ENCODE measurements around the gene PRR5L. TPM values are rescaled to one million over a fixed set of nuclear protein-coding genes. Genes with fewer than 3 reads are reported as not detected.

The PRR5L gene
- polyA plus RNA-seq, 1 donor (not counting 4 experiments of a cell fraction or from before 2014, with no cell fraction given), result 20.1 TPM

DNA sequence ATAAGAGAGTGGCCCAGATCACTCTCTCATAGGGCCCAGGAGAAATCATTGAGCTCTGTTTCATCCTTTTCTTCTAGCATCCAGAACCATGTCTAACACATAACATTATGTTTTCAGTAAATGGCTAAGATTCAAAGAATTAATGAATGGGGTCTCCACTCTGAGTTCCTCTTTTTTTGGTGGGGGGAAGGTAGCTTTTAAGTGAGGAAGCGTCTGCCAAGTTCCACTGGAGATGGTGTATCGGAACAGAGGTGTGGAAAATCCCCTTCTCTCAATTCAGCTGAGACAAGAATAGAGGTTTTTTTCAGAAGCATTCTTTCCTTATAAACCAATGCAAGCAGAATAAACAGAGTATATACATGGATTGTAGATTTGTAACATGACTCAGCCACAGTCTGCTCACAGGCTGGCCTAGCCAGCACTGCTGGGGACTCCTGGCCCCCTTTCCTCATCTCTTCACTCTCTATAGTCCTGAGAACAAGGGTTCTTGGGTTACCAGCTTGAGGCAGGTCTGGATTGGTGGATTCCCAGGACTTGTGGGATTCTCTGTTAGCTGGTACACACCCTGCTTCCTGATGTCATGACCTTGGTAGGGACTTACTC, 116.8 kb downstream of the PRR5L start:
- Histone ChIP-seq H2AFZ (ENCODE audit: control insufficient read depth, low read length) (no peak overlapping the region), H3K9me3 (ENCODE audit: control insufficient read depth, low read depth, low read length) (no peaks in the 10 kb centered on the region), H3K27me3 (ENCODE audit: control insufficient read depth, extremely low read depth, insufficient read depth, low read length) (no peaks in the 10 kb centered on the region), H4K20me1 (ENCODE audit: control insufficient read depth, extremely low read depth, insufficient read depth, low read length) (no peaks in the 10 kb centered on the region), H3K27ac (ENCODE audit: control insufficient read depth, insufficient read depth, low read length) (no peak overlapping the region), H3K36me3 (ENCODE audit: control insufficient read depth in 2 of 2, extremely low read depth in 1 of 2, insufficient read depth in 2 of 2, low read length in 2 of 2) (peaks cover 2 to 22% of the 10 kb centered on the region in 2 experiments), H3K4me2 (ENCODE audit: control insufficient read depth, extremely low read depth, insufficient read depth, low read depth, low read length) (no peak overlapping the region), H3K79me2 (ENCODE audit: control insufficient read depth, insufficient read depth, low read length) (no peaks in the 10 kb centered on the region), H3K4me1 (ENCODE audit: control insufficient read depth, extremely low read depth, insufficient read depth, low read length) (no peaks in the 10 kb centered on the region), H3K9ac (ENCODE audit: control insufficient read depth, extremely low read depth, insufficient read depth, low read length) (no peak overlapping the region), H3K9me1 (ENCODE audit: control insufficient read depth, extremely low read depth, insufficient read depth, low read length) (peaks cover 2% of the 10 kb centered on the region), H3K4me3 (ENCODE audit: control insufficient read depth in 2 of 3, extremely low read depth in 1 of 3, insufficient read depth in 2 of 3, low read depth in 1 of 3, low read length in 3 of 3) (no peak overlapping the region)
- DNase-seq (ENCODE audit: low read depth, low spot score) (no peak), FAIRE-seq (no peak)
- dilution Hi-C loops (cut with MboI; ENCODE audit: extremely low pct_ligation_motif_present, low sequenced_read_pairs), result no loop called here
- TF ChIP-seq, protein P1, sequence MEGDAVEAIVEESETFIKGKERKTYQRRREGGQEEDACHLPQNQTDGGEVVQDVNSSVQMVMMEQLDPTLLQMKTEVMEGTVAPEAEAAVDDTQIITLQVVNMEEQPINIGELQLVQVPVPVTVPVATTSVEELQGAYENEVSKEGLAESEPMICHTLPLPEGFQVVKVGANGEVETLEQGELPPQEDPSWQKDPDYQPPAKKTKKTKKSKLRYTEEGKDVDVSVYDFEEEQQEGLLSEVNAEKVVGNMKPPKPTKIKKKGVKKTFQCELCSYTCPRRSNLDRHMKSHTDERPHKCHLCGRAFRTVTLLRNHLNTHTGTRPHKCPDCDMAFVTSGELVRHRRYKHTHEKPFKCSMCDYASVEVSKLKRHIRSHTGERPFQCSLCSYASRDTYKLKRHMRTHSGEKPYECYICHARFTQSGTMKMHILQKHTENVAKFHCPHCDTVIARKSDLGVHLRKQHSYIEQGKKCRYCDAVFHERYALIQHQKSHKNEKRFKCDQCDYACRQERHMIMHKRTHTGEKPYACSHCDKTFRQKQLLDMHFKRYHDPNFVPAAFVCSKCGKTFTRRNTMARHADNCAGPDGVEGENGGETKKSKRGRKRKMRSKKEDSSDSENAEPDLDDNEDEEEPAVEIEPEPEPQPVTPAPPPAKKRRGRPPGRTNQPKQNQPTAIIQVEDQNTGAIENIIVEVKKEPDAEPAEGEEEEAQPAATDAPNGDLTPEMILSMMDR (optimal IDR thresholded peaks at IDR 0.05 in 1 of 3, IDR thresholded peaks at IDR 0.05 in 1 of 3, conservative IDR thresholded peaks at IDR 0.05 in 1 of 3; ENCODE audit: extremely low read depth in 1 of 3, insufficient read depth in 2 of 3, low read length in 3 of 3), result no peak
- TF ChIP-seq EZH2 (IDR thresholded peaks at IDR 0.05; ENCODE audit: low read length), result no peak

GRCh38 chr11:36417154-36417553, 121.1 kb downstream of the PRR5L start:
- H3K4me1 ChIP-seq (ENCODE audit: control insufficient read depth, extremely low read depth, insufficient read depth, low read length), result peaks cover 5% of the 10 kb centered on the region
- H3K36me3 ChIP-seq (ENCODE audit: control insufficient read depth in 2 of 2, extremely low read depth in 1 of 2, insufficient read depth in 2 of 2, low read length in 2 of 2), result peaks cover 4 to 14% of the 10 kb centered on the region in 2 experiments
- H2AFZ ChIP-seq (ENCODE audit: control insufficient read depth, low read length), result no peak overlapping the region
- H3K27me3 ChIP-seq (ENCODE audit: control insufficient read depth, extremely low read depth, insufficient read depth, low read length), result no peaks in the 10 kb centered on the region
- DNase-seq (ENCODE audit: low read depth, low spot score), result no peak
- TF ChIP-seq EZH2 (IDR thresholded peaks at IDR 0.05; ENCODE audit: low read length), result no peak
- TF ChIP-seq, protein P1 (optimal IDR thresholded peaks at IDR 0.05 in 1 of 3, IDR thresholded peaks at IDR 0.05 in 1 of 3, conservative IDR thresholded peaks at IDR 0.05 in 1 of 3; ENCODE audit: extremely low read depth in 1 of 3, insufficient read depth in 2 of 3, low read length in 3 of 3), result no peak
- no peaks in the 10 kb centered on the region for H3K9me3 ChIP-seq (ENCODE audit: control insufficient read depth, low read depth, low read length)
- no peak overlapping the region for H3K27ac ChIP-seq (ENCODE audit: control insufficient read depth, insufficient read depth, low read length)
- no peaks in the 10 kb centered on the region for H4K20me1 ChIP-seq (ENCODE audit: control insufficient read depth, extremely low read depth, insufficient read depth, low read length)
- FAIRE-seq, result no peak
- H3K9me1 ChIP-seq (ENCODE audit: control insufficient read depth, extremely low read depth, insufficient read depth, low read length), result no peaks in the 10 kb centered on the region
- no peak overlapping the region for H3K9ac ChIP-seq (ENCODE audit: control insufficient read depth, extremely low read depth, insufficient read depth, low read length)
- H3K79me2 ChIP-seq (ENCODE audit: control insufficient read depth, insufficient read depth, low read length), result no peaks in the 10 kb centered on the region
- no peak overlapping the region for H3K4me2 ChIP-seq (ENCODE audit: control insufficient read depth, extremely low read depth, insufficient read depth, low read depth, low read length)
- H3K4me3 ChIP-seq (ENCODE audit: control insufficient read depth in 2 of 3, extremely low read depth in 1 of 3, insufficient read depth in 2 of 3, low read depth in 1 of 3, low read length in 3 of 3), result no peak overlapping the region
- dilution Hi-C loops (cut with MboI; ENCODE audit: extremely low pct_ligation_motif_present, low sequenced_read_pairs), result no loop called here
